Breast epithelium (tissue), 4 donors: ENCODE results near the gene NR2F1-AS1. TPM values are rescaled to one million over a fixed set of nuclear protein-coding genes. Genes with fewer than 3 reads are reported as not detected.
"Not testable (repeated sequence)": the region's sequence is repeated elsewhere in the genome, so short reads cannot be mapped to it uniquely, and the experiment has no call there.

ENCODE experiments used
- DNase-seq, 2 donors: peaks; one replicate each; pipeline ENCODE4 v3.0.0-alpha.2; 2019; ENCODE audit warnings: low spot score in 2 of 2
- H3K27ac ChIP-seq, 2 donors: fragments of 200-600 bp; sonication (generic) in 1 of 2; one replicate each; pipeline ENCODE4 v1.5.1; 2016 to 2019; ENCODE audit warnings: mild to moderate bottlenecking in 1 of 2
- H3K27me3 ChIP-seq, 2 donors: fragments of 200-600 bp; sonication (generic) in 1 of 2; one replicate each; pipeline versions ENCODE4 v1.5.1 to v1.6.0; 2017 to 2019; ENCODE audit warnings: control low read depth in 1 of 2, mild to moderate bottlenecking in 1 of 2
- H3K36me3 ChIP-seq: fragments of 200-600 bp; one replicate; pipeline ENCODE4 v1.5.1; 2019
- H3K4me1 ChIP-seq, 2 donors: fragments of 200-600 bp; sonication (generic); one replicate each; pipeline ENCODE4 v1.5.1; 2016 to 2019; ENCODE audit warnings: control low read depth in 1 of 2
- H3K4me3 ChIP-seq, 3 donors: fragments of 200-600 bp; sonication (generic); 1 replicate in 2 of 3; 2 replicates in 1 of 3; pipeline ENCODE4 v1.5.1; 2016 to 2019; ENCODE audit warnings: mild to moderate bottlenecking in 3 of 3, moderate library complexity in 2 of 3
- H3K9me3 ChIP-seq, 2 donors: fragments of 200-600 bp; sonication (generic) in 1 of 2; one replicate each; pipeline ENCODE4 v1.5.1; 2016 to 2019; ENCODE audit warnings: control low read depth in 1 of 2
- CTCF ChIP-seq, 3 donors: fragments of 450-650 bp; IDR thresholded peaks; one replicate each; pipeline ENCODE4 v1.5.1; 2016 to 2017; ENCODE audit warnings: antibody characterized with exemption in 3 of 3, mild to moderate bottlenecking in 3 of 3, moderate library complexity in 3 of 3
- POLR2A ChIP-seq: fragments of 450-650 bp; IDR thresholded peaks from one replicate; pipeline ENCODE4 v1.6.1; 2016; ENCODE audit warnings: antibody characterized with exemption, mild to moderate bottlenecking, moderate library complexity
- POLR2AphosphoS5 ChIP-seq, 3 donors: sonication (generic); formaldehyde crosslinking; IDR thresholded peaks; one replicate each; pipeline ENCODE4 v1.6.1; 2017; ENCODE audit warnings: antibody characterized with exemption in 3 of 3
- intact Hi-C: fragments of 100-400 bp; cut with DNase I; formaldehyde crosslinking; loops from one replicate; pipeline ENCODE4 v1.15.1; 2023; ENCODE audit warnings: low total_unique reads
- total RNA-seq, 3 donors: library from RNA; depleted of rRNA; stranded (reverse); fragments of >200 nt; gene quantifications; one replicate each; pipeline ENCODE4 v1.1.0, GENCODE V29; 2016

Gene NR2F1-AS1
- total RNA-seq, 3 donors from 2014 or later: 7.0 to 17.4 (median 15.2) TPM

GRCh38 chr5:93461756-93462155, 119.3 kb downstream of the NR2F1-AS1 start:
- Histone ChIP-seq H3K36me3 (no peaks in the 10 kb centered on the region), H3K4me3 (no peak overlapping the region), H3K9me3 (peaks cover 24 to 26% of the 10 kb centered on the region in 2 donors), H3K4me1 (no peaks in the 10 kb centered on the region), H3K27me3 (no peaks in the 10 kb centered on the region), H3K27ac (no peak overlapping the region)
- DNase-seq: no peak
- TF ChIP-seq POLR2A (no peak), POLR2AphosphoS5 (IDR thresholded peaks at IDR 0.05) (no peak)
- intact Hi-C loops: no loop called here

GRCh38 chr5:93460286-93460685, 120.7 kb downstream of the NR2F1-AS1 start:
- Histone ChIP-seq H3K4me1 (no peaks in the 10 kb centered on the region), H3K27ac (no peak overlapping the region), H3K27me3 (no peaks in the 10 kb centered on the region), H3K9me3 (peaks cover 24 to 26% of the 10 kb centered on the region in 2 donors), H3K36me3 (no peaks in the 10 kb centered on the region), H3K4me3 (no peak overlapping the region)
- no peak for TF ChIP-seq CTCF (IDR thresholded peaks at IDR 0.05)
- TF ChIP-seq POLR2AphosphoS5 (IDR thresholded peaks at IDR 0.05): no peak
- TF ChIP-seq POLR2A: no peak
- DNase-seq: no peak
- intact Hi-C loops: no loop called here

GRCh38 chr5:93456796-93457195, 124.2 kb downstream of the NR2F1-AS1 start:
- H3K27ac ChIP-seq, H3K4me3 ChIP-seq, H3K36me3 ChIP-seq, H3K27me3 ChIP-seq, intact Hi-C loops, H3K9me3 ChIP-seq, H3K4me1 ChIP-seq, DNase-seq: not testable (repeated sequence)

GRCh38 chr5:93454896-93455295, 126.1 kb downstream of the NR2F1-AS1 start:
- Histone ChIP-seq H3K4me1 (no peaks in the 10 kb centered on the region), H3K4me3 (no peak overlapping the region), H3K9me3 (no peaks in the 10 kb centered on the region), H3K27ac (no peak overlapping the region), H3K27me3 (no peaks in the 10 kb centered on the region), H3K36me3 (no peaks in the 10 kb centered on the region)
- TF ChIP-seq CTCF (IDR thresholded peaks at IDR 0.05) (no peak), POLR2A (no peak), POLR2AphosphoS5 (IDR thresholded peaks at IDR 0.05) (no peak)
- DNase-seq: no peak
- intact Hi-C loops: no loop called here

- no peaks in the 10 kb centered on the region for H3K27me3 ChIP-seq
- H3K9me3 ChIP-seq: peaks cover 0 to 3% of the 10 kb centered on the region in 2 donors
- H3K4me1 ChIP-seq: no peaks in the 10 kb centered on the region
- intact Hi-C loops: no loop called here
- no peak overlapping the region for H3K4me3 ChIP-seq
- no peak for TF ChIP-seq POLR2A
- TF ChIP-seq CTCF (IDR thresholded peaks at IDR 0.05): no peak
- TF ChIP-seq POLR2AphosphoS5 (IDR thresholded peaks at IDR 0.05): no peak
- H3K27ac ChIP-seq: no peak overlapping the region
- no peaks in the 10 kb centered on the region for H3K36me3 ChIP-seq
- DNase-seq: no peak
Measured at GRCh38 chr5:93452255-93452654, 128.8 kb downstream of the NR2F1-AS1 start.

- DNase-seq: no peak
- Histone ChIP-seq H3K27ac (no peak overlapping the region), H3K4me3 (no peak overlapping the region), H3K4me1 (no peaks in the 10 kb centered on the region), H3K27me3 (no peaks in the 10 kb centered on the region), H3K36me3 (no peaks in the 10 kb centered on the region), H3K9me3 (peaks cover 8 to 9% of the 10 kb centered on the region in 2 donors)
- intact Hi-C loops: no loop called here
- TF ChIP-seq POLR2A (no peak), POLR2AphosphoS5 (IDR thresholded peaks at IDR 0.05) (no peak), CTCF (IDR thresholded peaks at IDR 0.05) (no peak)
Measured at GRCh38 chr5:93438124-93438523, 142.9 kb downstream of the NR2F1-AS1 start.
